AML-193 (cell line): ENCODE measurements around the gene EEF1E1.

Source experiments
- DNase-seq, 2 experiments: peaks; one replicate each; lab custom pipeline; 2025; lab: John Stamatoyannopoulos, UW

EEF1E1 gene

DNA sequence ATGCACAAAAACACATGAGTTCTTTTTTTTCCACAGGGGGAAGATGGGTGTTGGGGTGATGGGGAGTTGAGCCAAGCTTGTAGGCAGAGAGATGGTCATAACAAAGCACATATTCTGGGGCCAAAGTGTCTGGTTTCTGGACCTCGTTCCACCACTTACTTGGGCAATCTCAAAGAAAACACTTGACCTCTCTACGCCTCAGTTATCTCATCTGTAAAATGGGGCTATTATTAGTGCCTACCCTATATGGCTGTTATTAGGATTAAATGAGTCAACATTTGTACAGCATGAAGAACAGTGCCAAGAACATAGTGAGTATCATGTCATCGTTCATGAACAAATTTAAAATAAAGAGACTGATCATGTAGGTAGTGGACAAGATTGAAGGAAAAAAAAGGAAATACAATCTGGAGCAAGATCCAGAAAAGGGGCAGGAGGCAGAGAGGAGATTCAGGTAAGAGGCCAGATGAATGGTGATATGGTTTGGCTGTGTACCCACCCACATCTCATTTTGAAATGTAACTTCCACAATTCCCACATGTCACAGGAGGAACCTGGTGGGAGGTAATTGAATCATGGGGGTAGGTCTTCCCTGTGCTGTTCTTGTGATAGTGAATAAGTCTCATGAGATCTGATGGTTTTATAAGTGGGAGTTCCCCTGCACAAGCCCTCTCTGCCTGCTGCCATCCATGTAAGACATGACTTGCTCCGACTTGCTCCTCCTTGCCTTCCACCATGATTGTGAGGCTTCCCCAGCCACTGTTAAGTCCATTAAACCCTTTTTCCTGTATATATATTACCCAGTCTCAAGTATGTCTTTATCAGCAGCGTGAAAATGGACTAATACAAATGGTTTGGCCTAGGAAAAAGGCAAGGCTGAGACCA lies 14.2 kb downstream of the EEF1E1 start:
- DNase-seq, result no peak

GRCh38 chr6:8086755-8087306 lies 15.5 kb downstream of the EEF1E1 start:
- DNase-seq, result no peak

GRCh38 chr6:8085053-8085511 lies 17.3 kb downstream of the EEF1E1 start:
- peak; percentile 30 to 32 for DNase-seq

DNA sequence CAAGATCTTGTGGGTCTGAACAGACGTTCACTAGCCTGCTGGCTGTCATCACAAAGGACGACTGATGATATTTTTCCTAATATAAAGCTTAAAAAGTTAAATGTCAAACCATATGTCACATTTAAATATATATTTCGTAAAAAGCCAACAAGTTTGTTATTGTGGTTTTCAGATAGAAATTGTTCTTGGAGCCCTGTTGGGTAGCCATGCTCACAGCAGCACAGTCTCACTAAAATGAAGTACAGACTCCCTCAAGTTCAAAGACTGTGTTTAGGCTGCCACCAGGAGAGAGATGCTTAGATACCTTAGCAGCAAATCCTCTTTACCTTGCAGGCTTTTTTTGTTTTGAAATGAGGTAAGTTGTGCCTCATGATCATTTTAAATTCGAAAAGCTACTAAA lies 17.8 kb downstream of the EEF1E1 start:
- no peak for DNase-seq

DNA sequence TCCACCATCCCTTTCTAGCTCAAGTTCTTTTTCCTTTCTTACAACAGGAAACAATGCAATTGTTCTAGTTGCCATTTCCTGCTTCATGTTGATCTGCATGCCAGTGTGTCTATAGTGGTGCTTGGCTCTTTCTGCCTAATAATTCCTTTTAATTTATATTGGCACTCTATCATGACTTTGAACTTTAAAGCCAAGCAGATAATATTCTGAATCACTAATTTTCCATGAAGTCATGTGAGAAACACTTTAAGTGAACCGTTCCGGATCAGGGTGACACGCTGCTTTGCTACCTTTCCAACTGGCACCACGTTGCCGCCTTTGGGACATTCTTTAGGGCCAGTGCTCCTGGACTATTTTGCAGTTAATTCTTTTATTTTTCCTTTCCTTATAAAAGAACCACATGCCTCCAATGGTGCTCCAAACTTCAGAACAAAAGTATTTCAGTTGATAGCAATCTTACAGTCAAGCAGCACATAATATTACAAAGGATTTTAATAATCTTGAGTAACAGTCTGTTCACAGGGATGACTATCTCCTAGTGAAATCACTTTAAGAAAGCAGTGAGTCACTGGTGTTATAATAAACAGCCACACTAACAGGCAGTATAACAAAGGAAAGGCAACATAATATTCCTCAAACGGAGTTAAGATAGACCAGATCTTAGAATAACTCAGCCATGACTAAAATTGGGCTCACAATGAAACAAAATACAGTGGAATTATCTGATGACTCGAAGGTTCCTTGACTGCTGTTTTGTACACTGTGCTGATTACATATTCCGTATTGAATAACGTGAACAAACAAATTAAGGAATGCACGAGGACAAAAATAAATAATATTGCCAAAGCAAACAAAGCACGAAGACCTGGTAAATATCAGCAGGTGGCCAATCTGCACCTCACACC lies 19.1 kb downstream of the EEF1E1 start:
- DNase-seq, result no peak

GRCh38 chr6:8082572-8082953 lies 19.8 kb downstream of the EEF1E1 start:
- no peak for DNase-seq

DNA sequence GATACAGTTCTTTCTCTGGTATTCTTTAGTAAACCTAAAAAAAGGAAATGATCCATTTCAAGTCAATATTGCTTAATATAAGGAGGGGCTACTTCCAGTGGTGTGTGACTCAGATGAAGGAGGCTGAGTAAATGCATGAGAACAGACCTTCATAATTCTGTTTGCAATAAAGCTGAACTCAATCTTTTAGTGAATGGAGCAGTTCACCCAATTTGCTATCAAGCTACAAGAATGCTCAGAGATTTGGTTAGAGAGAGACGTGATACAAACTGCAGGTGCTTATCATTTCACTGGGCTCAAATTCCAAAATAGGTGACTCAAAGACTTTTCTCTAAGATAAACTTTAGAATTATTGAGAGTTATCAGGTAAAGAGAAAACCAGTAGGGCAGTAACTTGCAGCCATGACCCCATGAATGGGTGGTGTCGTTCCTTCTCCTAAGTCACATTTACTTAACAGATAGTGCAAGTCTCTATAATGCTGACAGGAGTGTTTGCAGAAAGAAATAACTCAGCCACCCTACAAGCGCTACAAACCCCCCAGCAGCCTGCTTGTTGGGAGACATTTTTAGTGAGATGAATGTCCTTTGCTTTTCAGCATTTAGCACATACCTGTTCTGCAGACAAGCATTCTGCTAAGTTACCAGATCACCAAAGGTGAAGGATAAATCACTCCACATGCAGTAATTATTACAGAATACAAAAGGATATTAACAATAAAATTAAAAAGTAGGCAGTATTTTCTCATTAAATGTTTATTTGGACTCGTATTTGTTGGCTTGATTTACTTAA lies 21.8 kb downstream of the EEF1E1 start:
- peak; percentile 92 to 93 for DNase-seq

GRCh38 chr6:8079126-8079525 lies 23.2 kb downstream of the EEF1E1 start:
- DNase-seq, result no peak

- DNase-seq, result no peak
Measured at GRCh38 chr6:8077991-8078390, 24.4 kb downstream of the EEF1E1 start.

- no peak for DNase-seq
Measured at GRCh38 chr6:8075704-8076103, 26.6 kb downstream of the EEF1E1 start.

DNA sequence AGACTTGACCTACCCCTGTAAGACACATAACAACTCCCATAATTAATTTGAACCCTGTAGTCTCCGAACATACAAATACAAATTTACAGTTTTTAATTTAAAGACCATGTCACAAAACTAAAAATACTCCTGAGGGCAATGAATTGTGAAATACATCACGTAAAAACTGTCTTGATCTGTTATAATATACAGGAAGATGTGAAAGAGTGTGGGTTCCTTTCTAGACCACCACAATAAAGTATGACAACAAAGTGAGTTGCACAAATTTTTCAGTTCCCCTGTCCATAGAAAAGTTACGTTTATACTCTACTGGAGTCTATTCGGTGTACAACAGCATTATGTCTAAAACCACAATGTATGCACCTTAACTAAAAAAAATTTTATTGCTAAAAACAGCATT lies 27.2 kb downstream of the EEF1E1 start:
- DNase-seq, result peak in 1 of 2 experiments; percentile 23

GRCh38 chr6:8074213-8074612 lies 28.1 kb downstream of the EEF1E1 start:
- no peak for DNase-seq

- DNase-seq, result no peak
Measured at GRCh38 chr6:8073758-8074157, 28.6 kb downstream of the EEF1E1 start.

DNA sequence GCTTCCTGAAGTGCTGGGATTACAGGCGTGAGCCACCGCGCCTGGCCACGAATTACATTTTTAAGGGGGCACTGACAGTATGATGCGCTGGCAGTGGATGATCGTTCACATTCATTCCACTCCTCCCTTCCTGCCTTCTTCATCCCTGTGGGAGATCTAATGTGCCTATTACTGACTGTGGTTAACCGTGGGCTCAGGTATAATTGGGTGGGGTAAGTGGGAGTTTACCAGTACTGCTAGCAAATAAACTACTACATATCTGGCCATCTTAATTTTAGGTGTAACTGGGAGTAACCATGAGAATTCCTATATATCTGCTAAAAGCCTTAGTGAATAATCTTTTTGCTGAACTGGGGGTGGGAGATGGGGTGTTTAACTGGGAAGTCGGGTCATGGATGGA lies 31.6 kb downstream of the EEF1E1 start:
- DNase-seq, result no peak

DNA sequence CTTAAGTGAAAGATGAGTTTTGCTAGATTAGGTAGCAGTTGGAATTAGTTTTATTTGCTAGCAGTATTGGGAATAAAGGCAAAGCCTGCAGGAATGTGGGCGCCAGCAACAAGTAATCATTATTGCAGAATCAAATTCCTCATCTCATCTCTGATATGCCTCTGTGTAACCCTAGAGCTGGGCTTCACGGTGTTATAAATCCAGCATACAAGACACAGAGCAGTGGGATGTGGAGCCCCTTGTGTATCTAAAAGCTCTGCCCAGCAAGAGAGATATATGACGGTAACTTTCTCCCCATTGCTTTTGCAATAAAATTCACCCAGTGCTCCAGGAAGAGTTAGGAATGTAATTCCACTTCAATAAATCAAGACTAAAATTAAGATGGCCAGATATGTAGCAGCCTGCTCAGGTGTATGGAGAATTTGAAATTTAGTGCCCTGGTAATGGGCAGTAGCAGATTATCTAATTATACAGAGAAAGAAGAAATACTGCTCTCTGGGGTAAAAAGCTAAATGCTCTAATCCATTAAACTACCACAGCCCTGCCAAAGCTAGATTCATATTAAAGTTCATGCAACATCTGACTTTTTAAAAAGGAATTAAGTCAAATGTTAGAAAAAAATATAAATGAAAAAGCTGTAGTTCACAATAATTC lies 32.6 kb downstream of the EEF1E1 start:
- no peak for DNase-seq

DNA sequence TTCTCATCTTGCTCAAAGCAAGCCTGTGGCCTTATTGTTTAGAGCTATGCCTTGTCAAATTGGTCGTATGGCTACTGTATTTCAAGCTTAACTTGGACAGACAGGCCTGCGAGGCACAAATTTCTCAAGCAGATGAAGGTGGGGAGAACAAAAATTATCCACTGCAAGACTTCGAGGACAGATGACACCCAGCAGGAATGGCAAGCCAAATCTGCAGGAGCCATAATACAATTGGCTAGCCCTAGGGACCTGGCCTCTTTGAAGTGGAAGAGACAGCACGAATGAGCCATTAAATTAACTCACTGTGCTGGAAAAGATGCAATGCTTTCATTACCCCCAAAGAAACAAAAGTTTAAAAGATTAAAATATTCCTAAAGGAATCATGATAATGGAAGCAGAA lies 33.2 kb downstream of the EEF1E1 start:
- no peak for DNase-seq

DNA sequence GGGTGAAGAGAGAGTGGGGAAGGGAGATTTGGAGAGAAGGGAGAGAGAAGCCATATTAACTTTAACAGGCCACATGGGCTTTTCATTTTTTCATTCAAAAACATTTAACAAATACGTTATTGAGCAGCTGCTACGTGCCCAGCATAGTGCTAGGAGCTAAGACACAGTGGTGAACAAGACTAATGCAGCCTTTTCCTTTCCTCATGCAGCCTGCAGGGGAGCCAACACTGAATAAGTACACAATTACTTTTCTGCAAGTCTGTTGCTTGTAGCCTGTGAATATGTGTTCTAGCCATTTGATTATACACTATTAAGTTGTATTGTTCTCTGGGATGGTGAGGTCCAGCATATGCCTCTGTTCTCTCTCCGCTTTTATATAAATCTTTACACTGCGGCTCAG lies 36.2 kb downstream of the EEF1E1 start:
- peak in 1 of 2 experiments; percentile 17 for DNase-seq

- DNase-seq, result no peak
Measured at GRCh38 chr6:8065519-8065911, 36.8 kb downstream of the EEF1E1 start.

DNA sequence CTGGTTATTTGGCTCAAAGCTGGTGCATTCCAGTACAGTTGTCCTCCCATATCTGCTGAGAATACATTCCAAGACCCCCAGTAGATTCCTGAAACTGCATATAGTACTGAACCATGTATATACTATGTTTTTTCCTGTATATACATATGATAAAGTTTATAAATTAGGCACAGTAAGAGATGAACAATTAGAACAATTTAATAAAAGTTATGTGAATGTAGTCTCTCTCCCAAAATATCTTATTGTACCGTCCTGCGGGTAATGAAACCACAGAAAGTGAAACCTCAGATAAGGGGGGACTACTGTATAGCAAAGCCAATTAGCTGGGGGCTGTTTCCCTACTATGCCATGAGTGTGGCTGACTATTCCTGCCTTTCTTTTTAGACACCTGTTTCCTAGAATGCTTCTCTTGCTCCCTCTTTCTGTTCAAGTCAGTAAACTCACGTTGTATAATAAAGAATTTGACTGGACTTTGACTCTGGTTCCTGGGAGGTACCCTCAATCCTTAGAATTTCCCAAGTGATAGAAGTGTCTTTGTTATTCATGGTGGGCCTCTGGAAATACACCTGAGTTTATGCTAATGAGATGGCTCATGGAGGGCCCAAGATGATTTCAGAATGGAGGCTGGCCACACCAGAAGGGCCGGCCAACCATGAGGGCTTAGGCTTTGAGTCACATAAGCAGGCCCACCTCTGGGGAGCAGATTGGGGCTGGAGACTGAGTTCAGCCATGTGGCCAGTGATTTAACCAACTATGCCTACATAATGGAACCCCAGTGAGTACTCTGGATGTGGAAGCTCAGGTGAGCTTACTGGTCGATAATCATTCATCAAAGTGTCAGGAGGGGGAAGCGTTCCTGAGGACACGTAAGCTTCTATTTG lies 37.5 kb downstream of the EEF1E1 start:
- no peak for DNase-seq
